ENCODE measurements around the gene ELK3.
A peak's percentile ranks its signal among the peaks of the same experiment; 100 is the strongest.

Gene ELK3

DNA sequence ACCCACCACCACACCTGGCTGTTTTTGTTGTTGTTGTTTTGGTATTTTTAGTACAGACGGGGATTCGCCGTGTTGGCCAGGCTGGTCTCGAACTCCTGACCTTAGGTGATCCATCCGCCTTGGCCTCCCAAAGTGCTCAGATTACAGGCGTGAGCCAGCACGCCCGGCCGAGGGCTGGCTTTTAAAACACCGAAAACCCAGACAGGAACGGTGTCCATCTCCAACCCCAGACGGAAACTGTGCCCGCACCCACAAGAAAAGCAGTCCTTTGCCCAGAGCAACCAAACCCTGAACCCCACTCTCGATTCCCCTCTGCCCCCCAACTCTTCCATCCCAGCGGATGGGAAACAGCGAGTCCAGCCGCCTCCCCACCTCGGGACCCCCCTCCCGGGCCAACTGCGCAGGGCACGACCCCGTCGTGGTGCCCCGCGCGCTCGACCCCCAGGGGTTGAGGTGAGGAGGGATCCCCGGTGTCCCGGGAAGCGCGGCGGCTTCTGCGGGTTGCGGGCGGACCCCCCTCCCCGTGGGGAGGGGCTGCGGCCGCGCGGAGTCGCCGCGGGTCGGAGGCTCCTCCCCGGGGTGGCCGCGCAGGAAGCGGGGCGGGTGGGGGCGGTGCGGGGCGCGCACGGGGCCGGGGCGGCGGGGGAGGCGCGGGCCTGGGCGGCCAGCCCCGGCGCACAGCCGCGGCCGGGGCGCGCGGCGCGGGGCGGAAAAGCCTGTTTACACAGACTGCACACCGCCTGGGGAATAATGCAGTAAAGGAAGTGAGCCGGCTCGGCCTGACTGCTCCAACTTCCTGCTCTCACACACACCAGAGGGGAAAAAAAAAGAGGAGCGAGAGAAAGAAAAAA is at the start of gene ELK3:
Gene ELK3 (plus strand): TSS at position 651 of the 851 bp plus-strand sequence.
- ATAC-seq: peak; percentile 16 to 22

DNA sequence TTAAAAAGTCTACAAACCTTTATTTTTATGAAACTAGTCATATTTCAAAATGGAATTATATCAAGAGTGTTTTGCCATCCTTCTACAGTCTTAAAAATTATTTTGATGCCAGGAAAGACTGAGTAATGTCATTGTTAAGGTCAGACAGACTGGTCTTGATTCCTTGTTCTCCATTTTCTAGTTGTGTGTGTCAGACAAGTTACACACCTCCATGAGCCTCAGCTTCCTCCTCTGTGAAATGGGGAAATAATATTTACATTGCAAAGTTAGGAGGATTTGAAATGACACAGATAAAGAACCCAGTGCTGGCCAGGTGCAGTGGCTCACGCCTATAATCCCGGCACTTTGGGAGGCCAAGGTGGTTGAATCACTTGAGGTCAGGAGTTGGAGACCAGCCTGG is 47.4 kb upstream of the ELK3 start:
- ATAC-seq: no peak

DNA sequence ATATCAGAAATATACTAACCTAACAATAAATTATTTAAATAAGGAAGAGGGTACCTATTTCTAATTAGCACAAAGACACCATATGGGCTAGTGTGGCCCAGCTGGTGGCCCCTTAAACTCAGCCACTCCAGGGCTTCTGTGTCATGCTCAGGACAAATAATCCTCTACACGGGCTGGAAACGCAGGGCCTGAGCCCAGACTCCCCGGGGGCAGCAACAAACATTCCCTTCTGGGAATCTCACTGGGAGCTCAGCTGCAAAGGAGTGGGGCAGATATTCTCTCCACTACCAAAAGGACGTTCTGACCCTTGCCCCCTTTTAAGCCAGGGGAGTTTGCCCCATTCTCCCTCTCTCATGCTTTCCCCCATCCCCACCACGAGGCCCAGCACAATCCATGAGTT is 43.7 kb upstream of the ELK3 start:
- ATAC-seq: no peak

- ATAC-seq: no peak
Measured at GRCh38 chr12:96152164-96152563, 42.0 kb upstream of the ELK3 start.

GRCh38 chr12:96153131-96153725 is 40.9 kb upstream of the ELK3 start:
- ATAC-seq: no peak

DNA sequence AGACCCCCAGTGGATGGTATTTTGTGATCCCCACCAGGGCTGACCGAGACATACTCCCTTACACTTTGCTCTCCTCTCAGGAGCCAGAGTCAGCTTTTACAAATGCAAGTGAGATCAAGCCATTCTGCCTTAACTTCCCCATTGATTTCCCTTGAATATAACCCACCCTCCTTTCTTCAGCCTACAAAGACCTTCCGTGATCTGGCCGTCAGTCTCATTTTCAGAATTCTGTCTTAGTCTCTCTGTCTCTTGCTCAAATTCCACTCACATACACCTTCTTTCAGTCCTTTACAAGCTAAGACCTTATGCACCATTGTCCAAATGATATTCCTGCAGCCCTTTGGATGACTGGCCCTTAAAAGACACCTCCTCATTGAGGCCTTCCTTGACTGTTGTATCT is 39.0 kb upstream of the ELK3 start:
- no peak for ATAC-seq

DNA sequence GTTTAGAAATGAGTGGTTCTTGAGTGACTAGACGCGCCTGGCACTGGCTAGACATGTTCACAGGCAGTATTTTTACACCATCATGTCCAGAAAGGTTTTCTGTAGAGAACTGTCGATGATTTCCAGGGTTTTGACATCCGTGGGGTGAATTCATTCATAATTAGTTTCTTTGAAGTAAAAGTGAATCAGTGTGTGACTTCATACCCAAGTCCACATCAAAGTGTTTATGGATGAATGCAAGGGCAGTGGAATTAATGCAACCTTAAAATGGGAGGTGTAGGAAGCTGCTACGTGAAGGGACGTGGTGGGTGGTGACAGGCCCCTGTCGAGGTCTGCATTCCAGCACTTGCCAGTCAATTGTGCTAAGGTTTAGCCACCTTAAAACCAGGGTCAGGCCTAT is 38.4 kb upstream of the ELK3 start:
- ATAC-seq: no peak

- ATAC-seq: no peak
Measured at GRCh38 chr12:96156211-96156610, 38.0 kb upstream of the ELK3 start.

GRCh38 chr12:96157427-96157826 is 36.7 kb upstream of the ELK3 start:
- ATAC-seq: no peak

GRCh38 chr12:96164951-96165811 is 29.0 kb upstream of the ELK3 start:
- no peak for ATAC-seq

GRCh38 chr12:96166765-96167164 is 27.4 kb upstream of the ELK3 start:
- no peak for ATAC-seq

DNA sequence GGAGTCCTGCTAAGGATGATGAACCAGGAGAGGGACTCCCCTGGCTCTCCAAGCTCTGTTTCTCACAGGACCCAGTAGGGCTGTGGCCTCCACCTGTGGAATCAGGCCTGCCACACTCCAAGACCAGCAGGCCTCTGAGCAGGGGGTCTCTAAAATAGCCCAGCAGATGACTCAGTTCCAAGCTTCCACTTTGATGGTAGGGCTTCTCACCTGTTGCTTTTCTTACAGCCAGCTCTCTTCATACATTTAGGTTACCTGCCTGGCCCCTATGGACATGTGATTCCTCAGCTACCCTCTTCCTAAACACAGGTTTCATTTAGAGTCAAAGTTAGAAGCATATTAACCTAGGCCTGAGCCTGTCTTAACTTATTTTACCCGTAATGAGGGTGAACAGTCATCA is 26.7 kb upstream of the ELK3 start:
- no peak for ATAC-seq

DNA sequence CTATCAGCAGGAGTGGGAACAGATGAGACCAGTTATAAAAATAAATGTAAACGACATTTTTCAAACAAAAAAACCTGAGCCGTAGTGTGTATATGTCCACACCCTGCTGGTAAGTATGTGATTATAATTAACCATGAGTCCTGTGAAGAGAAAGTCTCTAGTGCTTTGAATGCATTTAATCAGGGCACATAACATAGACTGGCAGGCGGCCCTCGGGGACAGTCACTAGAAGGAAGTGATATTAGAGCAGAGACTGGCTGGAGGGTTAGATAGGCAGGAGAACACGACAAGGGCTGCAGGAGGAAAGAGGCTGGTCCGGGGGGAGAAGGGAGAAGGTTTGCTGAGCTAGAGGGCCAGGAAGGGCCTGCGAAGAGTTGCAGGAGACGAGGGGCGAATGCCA is 23.8 kb upstream of the ELK3 start:
- no peak for ATAC-seq

DNA sequence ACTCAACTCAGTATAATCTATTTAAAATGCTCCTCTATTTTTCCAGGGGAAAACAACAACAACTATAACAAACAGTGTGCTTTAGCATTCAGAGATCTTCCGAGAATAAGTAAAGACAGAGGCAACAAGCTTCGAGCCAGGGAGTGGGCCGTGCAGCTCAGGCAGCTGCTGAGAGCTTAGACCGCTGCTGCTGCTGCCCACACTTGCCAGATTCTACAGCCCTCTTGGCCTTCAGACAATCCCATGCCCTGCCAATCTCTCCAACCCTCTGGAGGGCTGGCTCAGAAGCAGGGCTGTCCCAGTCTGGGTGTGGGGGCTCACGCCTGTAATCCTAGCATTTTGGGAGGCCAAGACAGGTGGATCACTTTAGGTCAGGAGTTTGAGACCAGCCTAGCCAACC is 23.4 kb upstream of the ELK3 start:
- ATAC-seq: no peak

GRCh38 chr12:96171905-96172304 is 22.3 kb upstream of the ELK3 start:
- ATAC-seq: no peak

DNA sequence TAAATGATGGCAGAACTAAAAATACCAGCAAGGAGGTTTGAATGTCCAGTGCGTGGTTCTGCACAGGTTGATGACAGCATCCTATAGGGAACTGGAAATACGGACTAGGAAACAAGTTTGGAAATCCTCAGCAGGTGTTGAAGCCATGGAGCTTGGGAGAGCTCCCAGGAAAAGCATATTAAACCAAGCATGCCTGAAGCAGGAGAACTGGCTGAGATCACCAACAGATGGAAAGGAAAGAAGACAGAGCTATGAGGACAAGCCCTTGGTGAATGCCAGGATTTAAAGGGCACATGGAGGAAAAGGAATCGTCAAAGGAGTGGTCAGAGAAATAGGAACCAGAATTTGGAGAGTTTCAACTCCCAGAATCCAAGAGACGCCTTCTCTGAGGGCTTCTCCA is 21.2 kb upstream of the ELK3 start:
- ATAC-seq: no peak

DNA sequence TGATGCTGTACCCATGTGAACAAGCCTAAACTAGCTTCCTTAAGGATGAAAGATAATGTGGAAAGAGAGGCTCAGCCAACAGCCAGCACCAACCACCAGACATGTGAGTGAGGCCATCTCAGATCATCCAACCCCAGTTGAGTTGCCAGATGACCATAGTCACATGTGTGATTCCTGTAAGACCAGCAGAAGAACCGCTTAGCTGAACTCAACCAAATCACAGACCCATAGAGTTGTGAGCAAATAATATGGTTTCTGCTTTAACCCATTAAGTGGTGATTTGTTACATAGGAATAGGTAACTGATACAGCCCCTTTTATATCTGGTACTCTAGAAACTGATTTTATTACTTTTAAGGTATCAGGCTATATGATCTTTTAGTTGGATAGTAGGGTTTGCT is 17.6 kb upstream of the ELK3 start:
- ATAC-seq: no peak

DNA sequence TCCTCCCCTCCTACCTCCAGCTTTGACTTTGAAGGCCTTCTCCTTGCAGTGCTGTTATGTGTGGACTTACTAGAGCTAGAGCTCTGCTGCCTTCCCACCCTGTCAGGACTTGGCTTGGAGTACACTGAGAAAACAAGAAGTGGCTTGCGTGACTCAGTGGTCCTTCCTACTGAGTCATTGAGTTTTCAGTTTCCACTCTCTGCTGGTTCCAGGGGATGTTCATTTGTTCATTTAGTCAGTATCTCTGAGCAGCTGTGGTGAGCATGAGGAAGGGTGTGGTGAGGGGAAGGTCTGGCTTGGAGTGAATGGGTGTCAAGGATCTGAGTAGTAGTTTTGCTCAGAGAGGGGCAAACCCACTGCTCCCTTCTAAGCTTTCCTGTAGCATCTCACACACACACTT is 17.2 kb upstream of the ELK3 start:
- peak; percentile 98 for ATAC-seq

DNA sequence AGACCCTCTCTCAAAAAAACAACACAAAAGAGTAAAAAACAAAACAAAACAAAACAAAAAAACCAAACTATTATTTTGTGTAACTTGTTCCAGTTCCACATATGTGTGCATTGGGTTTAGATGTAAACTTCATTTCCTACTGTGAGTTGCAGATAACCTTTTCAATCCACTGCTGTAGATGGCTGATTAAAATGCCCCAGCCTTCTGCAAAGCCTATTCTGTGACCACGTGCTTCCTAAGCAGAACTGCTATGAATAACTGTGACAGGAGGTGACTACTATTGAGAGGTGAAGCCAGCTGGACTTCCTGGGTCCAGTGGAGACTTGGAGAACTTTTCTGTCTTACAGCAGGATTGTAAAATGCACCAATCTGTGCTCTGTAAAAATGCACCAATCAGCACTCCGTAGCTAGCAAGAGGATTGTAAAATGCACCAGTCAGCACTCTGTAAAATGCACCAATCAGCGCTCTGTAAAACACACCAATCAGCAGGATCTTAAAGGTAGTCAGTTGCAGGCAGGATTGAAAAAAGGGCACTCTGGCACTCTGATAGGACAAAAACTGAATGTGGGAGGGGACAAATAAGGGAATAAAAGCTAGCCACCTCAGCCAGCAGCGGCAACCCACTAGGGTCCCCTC is 10.3 kb upstream of the ELK3 start:
- ATAC-seq: no peak

DNA sequence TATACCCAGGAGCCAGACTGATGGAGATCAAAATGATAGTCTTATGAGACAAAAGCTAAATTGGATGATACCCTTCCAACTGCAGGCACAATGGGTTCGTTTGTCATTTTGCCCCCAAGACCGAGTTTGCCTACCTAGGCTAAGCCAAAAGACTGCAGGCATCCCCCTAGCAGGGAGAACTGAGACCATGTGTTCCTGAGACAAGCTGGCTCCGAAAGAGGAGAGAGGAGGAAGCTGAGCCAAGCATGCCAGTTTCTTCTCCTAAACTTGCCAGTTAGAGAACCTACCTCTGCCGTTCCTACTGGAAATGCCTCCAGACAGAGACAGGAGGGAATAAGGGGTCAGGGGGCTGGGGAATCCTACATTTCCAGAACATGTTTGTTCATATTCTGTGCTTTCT is 8.3 kb upstream of the ELK3 start:
- ATAC-seq: no peak

GRCh38 chr12:96186607-96187301 is 7.4 kb upstream of the ELK3 start:
- ATAC-seq: no peak

GRCh38 chr12:96187956-96188355 is 6.2 kb upstream of the ELK3 start:
- ATAC-seq: no peak

DNA sequence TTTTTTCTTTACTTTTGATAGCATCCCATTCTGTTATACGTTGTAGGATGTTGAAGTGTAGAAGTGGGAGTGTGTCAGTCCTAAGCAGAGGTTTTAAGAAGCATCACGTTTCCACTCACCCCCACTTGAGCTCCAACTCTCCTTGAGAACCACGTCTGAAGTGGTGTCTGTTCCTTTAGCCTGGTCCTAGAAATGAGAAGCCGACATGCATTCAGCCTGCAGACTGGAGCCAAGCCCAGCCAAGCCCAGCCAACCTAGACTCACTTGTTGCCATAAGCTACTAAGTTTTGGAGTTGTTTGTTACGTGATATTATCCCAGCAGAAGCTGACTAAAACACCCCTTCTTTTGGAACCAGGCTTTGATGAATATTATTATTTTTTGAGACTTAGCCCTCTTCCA is 4.4 kb upstream of the ELK3 start:
- no peak for ATAC-seq
